ENCODE results near the gene APBB1.
A peak's percentile ranks its signal among the peaks of the same experiment; 100 is the strongest.
"Not testable (repeated sequence)": the region's sequence is repeated elsewhere in the genome, so short reads cannot be mapped to it uniquely, and the experiment has no call there.

APBB1 gene

DNA sequence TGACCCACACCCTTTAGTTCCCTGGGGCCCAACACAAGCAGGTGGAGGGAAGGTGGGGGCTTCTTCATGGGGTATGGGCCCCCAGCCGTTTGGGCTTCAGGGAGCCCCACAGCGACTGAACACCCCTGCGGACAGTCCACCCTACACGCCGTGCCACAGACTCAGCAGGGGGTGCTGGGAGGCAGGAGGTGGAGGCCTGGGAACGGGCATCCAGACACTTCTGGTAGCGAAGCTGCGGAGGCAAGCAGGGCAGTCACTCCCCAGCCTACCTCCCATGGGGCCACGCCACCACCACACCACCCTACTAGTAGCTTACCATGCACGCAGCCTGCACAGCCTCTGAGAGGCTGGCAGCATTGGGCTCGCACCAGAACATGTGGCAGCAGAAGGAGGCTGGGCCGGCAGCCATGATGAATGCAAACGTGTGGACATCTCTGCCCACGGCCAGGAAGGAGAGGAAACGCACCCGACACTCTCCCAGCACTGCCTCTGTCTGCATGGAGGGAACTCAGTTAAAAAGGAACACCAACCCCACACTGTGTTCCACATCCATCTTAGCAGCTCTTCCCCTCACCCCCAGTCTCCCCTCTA is 23.3 kb downstream of the APBB1 start:
- no peak overlapping the region for H3K4me3 ChIP-seq (ENCODE audit: low read depth, low read length)
- no peak for DNase-seq (ENCODE audit: low read depth)

GRCh38 chr11:6393989-6394670 is 24.8 kb downstream of the APBB1 start:
- DNase-seq (ENCODE audit: low read depth), result no peak
- H3K4me3 ChIP-seq (ENCODE audit: low read depth, low read length), result no peak overlapping the region

DNA sequence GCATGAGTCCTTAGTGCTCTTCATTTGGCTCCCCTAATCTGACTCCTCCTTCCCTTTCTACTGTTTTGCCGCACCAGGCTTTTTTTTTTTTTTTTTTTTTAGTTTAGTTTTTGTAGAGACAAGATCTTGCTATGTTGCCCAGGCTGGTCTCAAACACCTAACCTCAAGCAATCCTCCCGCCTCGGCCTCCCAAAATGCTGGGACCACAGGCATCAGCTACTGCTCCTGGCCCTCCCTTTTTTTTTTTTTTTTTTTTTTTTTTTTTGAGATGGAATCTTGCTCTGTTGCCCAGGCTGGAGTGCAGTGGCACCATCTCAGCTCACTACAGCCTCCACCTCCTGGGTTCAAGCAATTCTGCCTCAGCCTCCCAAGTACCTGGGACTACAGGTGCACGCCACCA is 26.6 kb downstream of the APBB1 start:
- not testable (repeated sequence) for DNase-seq (ENCODE audit: low read depth); H3K4me3 ChIP-seq (ENCODE audit: low read depth, low read length)

DNA sequence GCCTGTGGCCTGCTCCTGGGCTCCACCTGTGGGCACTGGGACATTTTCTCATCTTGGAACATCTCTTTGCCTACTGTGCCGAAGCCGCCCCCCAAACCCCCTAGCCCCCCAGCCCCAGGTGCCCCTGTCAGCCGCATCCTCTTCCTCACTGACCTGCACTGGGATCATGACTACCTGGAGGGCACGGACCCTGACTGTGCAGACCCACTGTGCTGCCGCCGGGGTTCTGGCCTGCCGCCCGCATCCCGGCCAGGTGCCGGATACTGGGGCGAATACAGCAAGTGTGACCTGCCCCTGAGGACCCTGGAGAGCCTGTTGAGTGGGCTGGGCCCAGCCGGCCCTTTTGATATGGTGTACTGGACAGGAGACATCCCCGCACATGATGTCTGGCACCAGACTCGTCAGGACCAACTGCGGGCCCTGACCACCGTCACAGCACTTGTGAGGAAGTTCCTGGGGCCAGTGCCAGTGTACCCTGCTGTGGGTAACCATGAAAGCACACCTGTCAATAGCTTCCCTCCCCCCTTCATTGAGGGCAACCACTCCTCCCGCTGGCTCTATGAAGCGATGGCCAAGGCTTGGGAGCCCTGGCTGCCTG is 27.3 kb downstream of the APBB1 start:
- no peak for DNase-seq (ENCODE audit: low read depth)
- H3K4me3 ChIP-seq (ENCODE audit: low read depth, low read length), result no peak overlapping the region

DNA sequence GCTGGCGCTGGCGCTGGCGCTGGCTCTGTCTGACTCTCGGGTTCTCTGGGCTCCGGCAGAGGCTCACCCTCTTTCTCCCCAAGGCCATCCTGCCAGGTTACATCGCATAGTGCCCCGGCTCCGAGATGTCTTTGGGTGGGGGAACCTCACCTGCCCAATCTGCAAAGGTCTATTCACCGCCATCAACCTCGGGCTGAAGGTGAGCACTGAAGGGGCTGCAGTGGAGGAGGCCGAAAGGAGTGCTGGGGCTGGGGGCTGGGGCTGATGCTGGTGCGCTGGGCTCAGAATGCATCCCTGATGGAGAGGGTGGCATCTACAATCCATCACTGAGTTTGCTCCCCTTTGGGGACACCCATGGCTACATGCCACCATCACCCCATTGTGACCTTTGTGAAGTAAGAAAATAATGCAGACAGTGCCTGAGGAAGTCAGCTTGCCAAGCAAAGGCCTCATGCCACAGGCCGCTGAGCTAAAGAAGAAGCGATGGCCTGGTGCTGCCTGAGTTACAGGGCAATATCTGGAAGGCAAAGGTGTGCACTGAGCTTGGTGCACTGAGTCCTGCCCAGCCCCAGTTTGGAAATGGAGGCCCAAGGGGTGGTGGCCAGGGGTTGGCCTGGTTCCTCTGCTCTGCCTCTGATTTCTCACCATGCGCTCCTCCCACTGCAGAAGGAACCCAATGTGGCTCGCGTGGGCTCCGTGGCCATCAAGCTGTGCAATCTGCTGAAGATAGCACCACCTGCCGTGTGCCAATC is 28.0 kb downstream of the APBB1 start:
- peak overlapping the region; percentile 76 for H3K4me3 ChIP-seq (ENCODE audit: low read depth, low read length)
- DNase-seq (ENCODE audit: low read depth), result no peak

DNA sequence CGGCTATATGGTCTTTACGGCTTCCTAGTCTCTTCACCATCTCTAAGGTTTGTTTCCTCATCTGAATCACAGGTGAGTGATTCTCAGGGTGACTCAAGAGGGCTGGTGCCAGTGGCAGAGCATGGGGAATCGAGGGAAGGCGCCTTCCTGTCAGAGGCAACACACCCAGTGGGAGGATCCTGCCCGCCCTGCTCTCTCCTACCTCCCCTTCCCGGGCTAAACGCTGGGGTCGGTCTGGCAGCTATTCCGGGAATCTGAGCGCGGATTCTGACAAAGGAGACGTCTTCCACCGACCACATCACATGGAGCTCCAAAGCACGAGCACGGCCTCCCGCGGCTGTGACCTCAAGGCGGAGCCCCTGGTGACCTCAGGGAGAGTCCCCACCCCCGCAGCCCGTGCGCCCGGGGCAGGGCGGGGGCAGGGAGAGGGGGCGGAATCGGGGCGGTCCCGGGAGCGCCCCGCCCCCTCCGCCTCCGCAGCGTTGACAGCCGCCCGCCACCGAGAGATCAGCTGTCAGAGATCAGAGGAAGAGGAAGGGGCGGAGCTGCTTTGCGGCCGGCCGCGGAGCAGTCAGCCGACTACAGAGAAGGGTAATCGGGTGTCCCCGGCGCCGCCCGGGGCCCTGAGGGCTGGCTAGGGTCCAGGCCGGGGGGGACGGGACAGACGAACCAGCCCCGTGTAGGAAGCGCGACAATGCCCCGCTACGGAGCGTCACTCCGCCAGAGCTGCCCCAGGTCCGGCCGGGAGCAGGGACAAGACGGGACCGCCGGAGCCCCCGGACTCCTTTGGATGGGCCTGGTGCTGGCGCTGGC is 28.8 kb downstream of the APBB1 start, which contains the start of gene SMPD1:
TSS of gene SMPD1 (plus strand) at position 570 of the 813 bp plus-strand sequence. CDS start at position 695, 125 bp downstream.
- peak; percentile 40 for DNase-seq (ENCODE audit: low read depth)
- H3K4me3 ChIP-seq (ENCODE audit: low read depth, low read length), result peak within 1 kb of the TSS; percentile 76

DNA sequence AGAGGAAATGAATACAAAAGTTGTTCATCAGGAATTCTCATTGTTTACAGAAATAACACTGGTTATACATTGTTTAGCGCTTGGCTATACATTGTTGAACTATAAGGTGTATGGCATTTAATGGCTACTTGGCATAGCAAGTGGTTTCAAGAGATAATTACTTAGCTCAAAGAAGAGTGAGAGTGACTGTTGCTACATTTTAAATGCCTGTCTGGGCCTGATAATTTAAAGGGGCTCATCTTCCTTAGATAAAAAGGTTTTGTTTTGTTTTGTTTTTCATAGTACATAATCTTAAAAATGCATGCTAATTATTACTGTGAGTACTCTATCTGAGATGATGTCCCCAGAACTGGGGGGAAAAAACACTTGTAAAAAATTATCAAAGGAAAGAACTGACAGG is 30.1 kb downstream of the APBB1 start:
- H3K4me3 ChIP-seq (ENCODE audit: low read depth, low read length), result no peak overlapping the region
- DNase-seq (ENCODE audit: low read depth), result no peak

- H3K4me3 ChIP-seq (ENCODE audit: low read depth, low read length), result no peak overlapping the region
- no peak for DNase-seq (ENCODE audit: low read depth)
These were observed 30.9 kb downstream of the APBB1 start for GRCh38 chr11:6387811-6388599.

- no peak overlapping the region for H3K4me3 ChIP-seq (ENCODE audit: low read depth, low read length)
- no peak for DNase-seq (ENCODE audit: low read depth)
These were observed 33.7 kb downstream of the APBB1 start for GRCh38 chr11:6385046-6385777.

DNA sequence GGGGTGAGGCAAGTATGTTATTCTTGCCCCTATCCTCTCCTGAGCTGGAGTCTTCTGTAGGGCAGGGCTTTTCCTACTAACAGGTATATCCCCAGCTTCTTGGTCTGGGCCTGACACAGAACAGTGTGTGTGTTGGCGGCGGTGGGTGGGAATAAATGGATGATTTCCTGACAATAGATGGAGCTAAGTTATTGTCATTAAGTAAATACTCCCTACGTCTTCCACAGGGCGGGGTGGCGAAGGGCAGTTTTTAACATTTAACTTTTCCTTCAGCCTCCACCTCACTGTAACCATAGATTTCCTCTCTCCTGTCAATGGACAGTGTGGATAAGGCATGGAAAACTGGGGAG is 40.3 kb downstream of the APBB1 start:
- no peak overlapping the region for H3K4me3 ChIP-seq (ENCODE audit: low read depth, low read length)
- DNase-seq (ENCODE audit: low read depth), result no peak

- H3K4me3 ChIP-seq (ENCODE audit: low read depth, low read length), result no peak overlapping the region
- no peak for DNase-seq (ENCODE audit: low read depth)
These were observed 40.8 kb downstream of the APBB1 start for GRCh38 chr11:6377902-6378639.

- DNase-seq (ENCODE audit: low read depth), result no peak
- no peak overlapping the region for H3K4me3 ChIP-seq (ENCODE audit: low read depth, low read length)
These were observed 47.1 kb downstream of the APBB1 start for GRCh38 chr11:6371825-6372224.

DNA sequence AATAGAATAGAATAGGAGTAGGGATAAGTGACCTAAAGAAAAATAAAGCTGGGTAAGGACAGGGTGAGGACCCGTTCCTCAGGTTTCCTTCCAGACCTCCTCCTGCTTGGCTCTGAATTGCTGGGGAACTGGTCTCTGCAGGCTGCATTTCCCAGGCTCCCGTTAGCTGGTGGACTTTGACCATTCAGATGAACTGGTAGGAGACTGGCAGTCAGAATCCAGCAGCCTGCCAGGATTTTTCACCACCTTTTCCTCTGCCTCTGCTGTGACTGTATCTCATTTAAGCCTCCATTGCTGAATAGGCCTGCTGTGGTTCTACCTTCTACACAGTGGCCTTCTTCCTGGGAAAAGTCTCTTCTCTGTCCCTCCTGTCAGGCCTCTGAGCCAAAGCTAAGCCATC is 53.2 kb downstream of the APBB1 start:
- no peak for DNase-seq (ENCODE audit: low read depth)
- no peak overlapping the region for H3K4me3 ChIP-seq (ENCODE audit: low read depth, low read length)

- no peak overlapping the region for H3K4me3 ChIP-seq (ENCODE audit: low read depth, low read length)
- peak; percentile 38 for DNase-seq (ENCODE audit: low read depth)
These were observed 55.8 kb downstream of the APBB1 start for GRCh38 chr11:6362873-6363678.

DNA sequence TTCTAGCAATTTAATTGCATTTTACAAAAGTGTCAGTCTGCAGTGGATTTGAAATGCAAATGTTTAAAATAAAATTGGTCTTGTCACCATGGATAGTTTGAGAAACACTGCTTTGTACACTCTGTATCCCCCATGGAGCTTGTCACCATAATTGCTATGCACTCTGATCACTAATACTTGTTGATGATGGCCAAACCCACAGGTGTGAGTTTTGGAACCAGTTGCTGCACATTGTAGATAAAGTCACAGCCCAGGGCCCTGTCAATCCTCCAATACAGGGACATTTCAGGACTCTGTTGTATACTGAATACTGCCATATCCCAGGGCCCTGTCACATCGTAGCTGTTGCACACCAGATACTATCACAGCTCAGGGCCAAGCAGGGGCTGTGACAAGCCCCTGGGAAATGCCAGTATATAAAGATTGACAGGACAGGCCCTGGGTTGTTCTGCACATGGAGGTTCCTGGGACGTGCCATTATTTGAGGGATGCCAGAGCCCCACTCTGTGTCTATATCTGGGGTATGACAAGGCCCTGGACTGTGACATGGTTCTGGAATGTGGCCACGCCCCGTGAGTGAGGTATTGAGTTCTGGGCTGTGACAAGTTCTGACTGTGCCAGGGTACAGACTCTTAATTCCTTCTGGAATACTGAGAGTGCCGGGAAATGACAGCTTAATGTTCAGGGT is 56.6 kb downstream of the APBB1 start:
- H3K4me3 ChIP-seq (ENCODE audit: low read depth, low read length), result no peak overlapping the region
- no peak for DNase-seq (ENCODE audit: low read depth)

DNA sequence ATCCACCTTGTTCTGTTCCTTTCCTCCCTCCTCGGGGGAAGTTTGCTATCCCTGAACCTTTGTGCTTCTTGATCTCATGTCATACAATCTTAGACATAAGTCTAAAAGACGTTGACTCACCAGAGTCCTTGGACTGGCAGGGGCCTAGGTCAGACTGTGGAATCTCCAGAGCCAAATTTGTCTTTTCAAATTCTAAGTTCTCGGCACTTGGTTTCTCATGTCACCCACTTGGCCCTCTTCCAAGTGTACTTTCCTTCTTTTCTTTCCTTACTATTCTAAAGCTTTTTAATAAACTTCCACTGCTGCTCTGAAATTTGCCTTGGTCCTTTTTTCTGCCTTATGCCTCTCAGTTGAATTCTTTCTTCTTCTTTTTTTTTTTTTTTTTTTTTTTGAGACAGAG is 58.7 kb downstream of the APBB1 start:
- no peak for DNase-seq (ENCODE audit: low read depth)

More for the DNA sequence above, 58.7 kb downstream of the APBB1 start:
- no peak overlapping the region for H3K4me3 ChIP-seq (ENCODE audit: low read depth, low read length)

Data from skeletal muscle cell (primary cell).